Measurements from ENCODE around the gene PAGR1.
A peak's percentile ranks its signal among the peaks of the same experiment; 100 is the strongest.
"Not testable (repeated sequence)": the region's sequence is repeated elsewhere in the genome, so short reads cannot be mapped to it uniquely, and the experiment has no call there.

Gene PAGR1

DNA sequence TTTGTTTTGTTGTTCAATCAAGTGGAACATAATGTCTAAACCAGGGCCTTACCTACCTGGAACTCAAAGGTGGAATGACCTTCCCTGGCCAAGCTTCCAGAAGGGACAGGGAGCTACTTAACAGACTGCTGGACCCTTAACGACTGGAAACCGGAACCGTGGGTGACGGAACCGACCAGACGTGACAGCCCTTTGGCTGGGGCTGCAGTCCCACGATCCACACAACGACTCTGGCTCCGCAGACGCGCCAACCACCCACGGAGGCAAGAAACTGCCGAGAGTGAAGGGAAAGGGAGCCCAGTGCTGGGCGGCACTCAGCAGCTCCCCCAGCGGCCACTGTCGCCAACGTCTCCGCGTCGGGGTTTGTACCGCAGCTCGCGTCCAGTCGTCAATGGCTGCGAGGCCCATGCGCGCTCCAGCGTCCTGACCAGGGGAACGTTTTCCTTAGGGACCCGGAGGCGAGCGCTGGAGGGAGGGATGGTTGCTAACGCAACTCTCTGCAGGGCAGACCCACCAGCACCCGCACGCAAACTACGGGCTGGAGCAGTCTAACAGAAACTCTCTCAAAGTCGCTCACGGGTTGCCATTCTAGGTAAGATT lies 31.0 kb upstream of the PAGR1 start:
- TF ChIP-seq GATA1 (IDR thresholded peaks at IDR 0.05; ENCODE audit: low read depth, low read length) (no peak), POLR2A (IDR thresholded peaks at IDR 0.05; ENCODE audit: low read length) (no peak)
- DNase-seq, result peak; percentile 65 to 73

DNA sequence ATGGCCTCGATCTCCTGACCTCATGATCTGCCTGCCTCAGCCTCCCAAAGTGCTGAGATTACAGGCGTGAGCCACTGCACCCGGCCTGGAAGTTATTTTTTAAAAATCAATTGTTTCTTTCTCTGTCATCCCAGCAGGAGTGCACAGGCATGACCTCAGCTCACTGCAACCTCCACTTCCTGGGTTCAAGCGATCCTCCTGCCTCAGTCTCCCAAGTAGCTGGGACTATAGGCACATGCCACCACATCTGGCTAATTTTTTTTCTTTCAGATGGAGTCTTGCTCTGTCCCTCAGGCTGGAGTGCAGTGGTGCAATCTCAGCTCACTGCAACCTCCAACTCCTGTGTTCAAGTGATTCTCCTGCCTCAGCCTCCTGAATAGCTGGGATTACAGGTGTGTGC lies 28.8 kb upstream of the PAGR1 start:
- DNase-seq, result not testable (repeated sequence)

GRCh38 chr16:29789775-29790182 lies 26.2 kb upstream of the PAGR1 start:
- no peak for TF ChIP-seq GATA1 (IDR thresholded peaks at IDR 0.05; ENCODE audit: low read depth, low read length)
- no peak for TF ChIP-seq POLR2A (IDR thresholded peaks at IDR 0.05; ENCODE audit: low read length)

DNA sequence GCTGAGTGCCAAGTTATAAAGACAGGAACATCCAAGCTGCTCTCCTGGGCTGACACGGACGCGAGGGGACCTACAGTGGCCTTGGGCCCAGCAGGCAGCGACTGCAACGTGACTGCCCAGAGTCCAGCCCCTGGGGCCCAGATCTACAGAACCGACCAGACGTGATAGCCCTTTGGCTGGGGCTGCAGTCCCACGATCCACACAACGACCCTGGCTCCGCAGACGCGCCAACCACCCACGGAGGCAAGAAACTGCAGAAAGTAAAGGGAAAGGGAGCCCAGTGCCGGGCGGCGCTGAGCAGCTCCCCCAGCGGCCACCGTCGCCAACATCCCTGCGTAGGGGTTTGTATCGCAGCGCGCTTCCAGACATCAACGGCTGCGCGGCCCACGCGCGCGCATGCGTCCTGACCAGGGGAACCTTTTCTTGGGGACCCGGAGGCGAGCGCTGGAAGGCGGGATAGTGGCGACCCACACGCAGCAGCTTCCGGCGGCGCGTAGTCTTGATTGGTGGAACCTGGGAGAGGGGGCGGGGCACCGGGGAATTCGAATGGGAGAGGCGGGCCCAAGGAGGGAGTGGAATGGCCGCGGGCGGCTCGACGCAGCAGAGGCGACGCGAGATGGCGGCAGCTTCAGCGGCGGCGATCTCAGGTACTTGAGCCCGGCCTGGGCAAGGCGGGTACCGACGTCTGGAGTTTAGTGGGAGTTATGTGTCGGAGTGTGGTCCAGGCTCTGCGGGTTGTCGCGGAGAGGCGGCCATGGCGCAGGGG lies 25.6 kb upstream of the PAGR1 start, which contains the start of gene KIF22:
KIF22 (plus strand) TSS at position 569 of the 766 bp plus-strand sequence; CDS start at position 578, 9 bp downstream.
- TF ChIP-seq POLR2A (IDR thresholded peaks at IDR 0.05; ENCODE audit: low read length), result peak; percentile 94
- TF ChIP-seq GATA1 (IDR thresholded peaks at IDR 0.05; ENCODE audit: low read depth, low read length), result no peak
- peak; percentile 99 to 100 for DNase-seq

More at GRCh38 chr16:29789775-29790182, 26.2 kb upstream of the PAGR1 start:
- no peak for DNase-seq

GRCh38 chr16:29790949-29791844 lies 24.8 kb upstream of the PAGR1 start:
- DNase-seq, result peak in 1 of 2 experiments; percentile 72
- TF ChIP-seq GATA1 (IDR thresholded peaks at IDR 0.05; ENCODE audit: low read depth, low read length) (no peak), POLR2A (IDR thresholded peaks at IDR 0.05; ENCODE audit: low read length) (no peak)

DNA sequence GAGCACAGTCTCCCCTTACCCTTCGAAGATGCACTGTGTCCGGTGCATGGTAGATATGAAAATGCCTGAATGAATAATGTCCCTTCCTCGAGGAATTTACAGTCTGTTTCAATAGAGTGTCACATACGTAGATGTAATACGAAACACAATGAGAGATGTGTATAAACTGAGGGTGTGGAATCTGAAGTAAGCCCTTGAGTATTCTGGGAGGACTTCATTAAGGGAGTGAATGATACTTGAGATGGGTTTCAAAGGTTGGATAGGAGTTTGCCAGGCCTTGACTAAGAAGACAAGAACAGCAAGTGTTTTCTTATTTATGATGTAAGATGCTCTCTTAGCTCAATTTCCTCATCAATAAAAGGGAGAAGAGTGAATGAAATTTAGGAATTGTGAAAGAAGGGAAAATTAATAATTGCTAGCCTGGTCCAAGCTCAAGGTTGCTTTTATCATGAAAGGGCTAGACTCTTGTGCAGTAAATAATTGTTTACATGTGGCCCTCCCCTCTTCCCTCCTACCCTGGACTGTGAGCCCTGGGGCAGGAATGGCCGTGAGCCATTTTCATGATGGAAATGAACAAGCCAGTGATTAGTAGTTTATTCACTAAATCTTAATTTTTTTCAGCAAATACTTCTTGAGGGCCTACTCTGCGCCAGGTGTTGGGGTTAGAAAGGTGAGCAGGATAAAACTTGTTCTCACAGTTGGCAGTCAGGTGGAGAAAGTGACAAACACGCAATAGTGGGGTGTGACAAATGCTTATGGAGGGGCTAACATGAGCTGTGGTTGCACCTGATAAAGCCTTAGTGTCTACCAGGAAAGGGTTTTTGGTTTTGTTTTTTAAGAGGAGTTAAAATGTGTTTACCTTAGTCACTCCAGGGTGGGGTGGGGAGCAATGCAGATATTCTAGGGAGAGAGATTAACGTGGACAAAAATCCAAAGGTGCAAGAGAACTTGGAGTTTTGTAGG lies 23.8 kb upstream of the PAGR1 start:
- TF ChIP-seq POLR2A (IDR thresholded peaks at IDR 0.05; ENCODE audit: low read length) (no peak), GATA1 (IDR thresholded peaks at IDR 0.05; ENCODE audit: low read depth, low read length) (no peak)
- no peak for DNase-seq

DNA sequence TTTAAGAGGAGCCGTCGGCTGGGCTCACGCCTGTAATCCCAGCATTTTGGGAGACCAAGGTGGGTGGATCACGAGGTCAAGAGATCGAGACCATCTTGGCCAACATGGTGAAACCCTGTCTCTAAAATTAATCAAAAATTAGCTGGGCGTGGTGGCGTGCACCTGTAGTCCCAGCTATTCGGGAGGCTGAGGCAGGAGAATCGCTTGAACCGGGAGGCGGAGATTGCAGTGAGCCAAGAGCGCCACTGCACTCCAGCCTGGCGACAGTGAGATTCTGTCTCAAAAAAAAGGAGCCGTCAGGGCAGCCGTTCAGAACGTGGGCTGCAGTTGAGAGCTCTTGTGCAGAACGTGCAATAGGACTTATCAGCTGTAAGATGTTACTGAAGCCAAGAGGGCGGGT lies 22.8 kb upstream of the PAGR1 start:
- DNase-seq, result not testable (repeated sequence)

GRCh38 chr16:29794231-29794710 lies 21.7 kb upstream of the PAGR1 start:
- TF ChIP-seq GATA1 (IDR thresholded peaks at IDR 0.05; ENCODE audit: low read depth, low read length) (no peak), POLR2A (IDR thresholded peaks at IDR 0.05; ENCODE audit: low read length) (no peak)
- DNase-seq, result no peak

DNA sequence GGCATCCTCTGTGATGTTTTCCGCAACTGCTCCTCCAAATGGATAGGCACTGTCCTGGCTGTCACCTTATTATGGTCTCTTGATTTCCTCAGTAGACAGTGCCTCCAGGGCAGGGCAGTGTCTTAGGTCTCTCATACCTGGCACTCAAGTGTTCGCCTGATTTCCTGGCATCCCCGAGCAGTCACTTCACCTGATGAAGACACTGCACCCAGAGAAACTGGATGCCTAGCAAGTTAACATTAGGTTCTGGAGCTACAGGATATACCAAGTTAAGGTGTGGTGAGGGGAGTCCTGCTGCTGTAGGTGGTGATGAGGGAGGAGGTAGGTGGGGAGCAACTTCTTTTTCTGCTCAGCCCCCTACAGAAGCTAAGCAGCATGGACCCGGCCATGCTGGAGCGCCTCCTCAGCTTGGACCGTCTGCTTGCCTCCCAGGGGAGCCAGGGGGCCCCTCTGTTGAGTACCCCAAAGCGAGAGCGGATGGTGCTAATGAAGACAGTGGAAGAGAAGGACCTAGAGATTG lies 13.5 kb upstream of the PAGR1 start:
- no peak for TF ChIP-seq GATA1 (IDR thresholded peaks at IDR 0.05; ENCODE audit: low read depth, low read length)
- no peak for TF ChIP-seq POLR2A (IDR thresholded peaks at IDR 0.05; ENCODE audit: low read length)
- DNase-seq, result no peak

DNA sequence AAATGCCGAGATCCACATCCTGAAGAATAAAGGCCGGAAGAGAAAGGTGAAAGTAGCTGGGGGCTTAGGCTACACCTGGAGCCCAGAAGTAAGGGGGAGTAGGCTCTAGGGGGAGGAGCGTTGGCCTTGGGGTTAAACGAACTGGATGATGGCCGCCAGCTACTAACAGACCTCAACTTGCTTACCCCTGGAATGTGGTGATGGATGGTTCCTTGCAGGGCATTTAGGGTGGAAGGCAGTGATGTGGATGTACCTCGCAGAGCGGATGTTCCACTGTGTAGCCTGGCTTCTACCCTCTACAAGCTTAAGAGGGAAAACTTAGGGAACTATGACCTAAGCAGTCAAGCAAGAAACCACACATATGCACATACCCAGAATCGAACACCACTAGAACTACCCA lies 11.9 kb upstream of the PAGR1 start:
- DNase-seq, result no peak
- no peak for TF ChIP-seq GATA1 (IDR thresholded peaks at IDR 0.05; ENCODE audit: low read depth, low read length)
- no peak for TF ChIP-seq POLR2A (IDR thresholded peaks at IDR 0.05; ENCODE audit: low read length)

DNA sequence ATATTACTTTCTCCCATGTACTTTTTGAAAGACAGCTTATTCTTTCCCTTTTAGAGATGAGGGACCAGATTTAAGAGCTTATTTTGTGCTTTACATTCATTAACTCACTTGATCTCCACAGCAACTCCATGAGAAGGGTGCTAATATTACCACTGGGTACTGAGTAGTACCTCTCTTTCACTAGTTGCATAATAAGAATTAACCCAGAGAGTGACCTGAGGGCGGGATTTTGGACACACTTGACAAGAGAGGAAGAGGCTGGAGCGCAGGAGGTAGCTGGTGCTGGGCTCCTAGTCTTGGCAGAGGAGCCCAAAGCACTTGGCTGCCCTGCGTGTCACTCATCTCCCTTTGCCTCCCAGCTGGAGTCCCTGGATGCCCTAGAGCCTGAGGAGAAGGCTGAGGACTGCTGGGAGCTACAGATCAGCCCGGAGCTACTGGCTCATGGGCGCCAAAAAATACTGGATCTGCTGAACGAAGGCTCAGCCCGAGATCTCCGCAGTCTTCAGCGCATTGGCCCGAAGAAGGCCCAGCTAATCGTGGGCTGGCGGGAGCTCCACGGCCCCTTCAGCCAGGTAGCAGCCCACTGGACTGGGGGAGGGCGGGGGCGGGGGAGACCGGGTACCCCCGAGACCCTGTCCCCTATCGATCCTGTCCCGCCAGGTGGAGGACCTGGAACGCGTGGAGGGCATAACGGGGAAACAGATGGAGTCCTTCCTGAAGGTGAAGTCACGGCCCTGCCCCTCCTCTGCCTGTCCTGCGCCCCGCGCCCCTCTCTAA lies 11.3 kb upstream of the PAGR1 start:
- TF ChIP-seq GATA1 (IDR thresholded peaks at IDR 0.05; ENCODE audit: low read depth, low read length) (no peak), POLR2A (IDR thresholded peaks at IDR 0.05; ENCODE audit: low read length) (no peak)
- DNase-seq, result no peak

All from erythroblast (primary cell).